Stomach (tissue), 19 donors: Measurements from ENCODE around the gene REXO1. TPM values are rescaled to one million over a fixed set of nuclear protein-coding genes. Genes with fewer than 3 reads are reported as not detected.

ENCODE experiments used
- DNase-seq, 2 donors: peaks; one replicate each; pipeline versions ENCODE4 v3.0.0 to v3.0.0-alpha.2; 2013 to 2019
- H3K27ac ChIP-seq, 5 donors: fragments of 200-600 bp in 4 of 5; sonication (generic) in 4 of 5; one replicate each; pipeline ENCODE4 v1.5.1; 2013 to 2019; ENCODE audit warnings: mild to moderate bottlenecking in 1 of 5, moderate library complexity in 1 of 5
- H3K27me3 ChIP-seq, 3 donors: fragments of 200-600 bp; sonication (generic); one replicate each; pipeline ENCODE4 v1.5.1; 2017 to 2019; ENCODE audit warnings: mixed run types in 1 of 3
- H3K36me3 ChIP-seq, 4 donors: fragments of 200-600 bp; sonication (generic); 1 replicate in 3 of 4; 2 replicates in 1 of 4; pipeline ENCODE4 v1.5.1; 2016 to 2019
- H3K4me1 ChIP-seq, 4 donors: fragments of 200-600 bp; sonication (generic); one replicate each; pipeline ENCODE4 v1.5.1; 2016 to 2019
- H3K4me3 ChIP-seq, 4 donors: fragments of 200-600 bp; sonication (generic) in 3 of 4; one replicate each; pipeline ENCODE4 v1.5.1; 2016 to 2019; ENCODE audit warnings: mild to moderate bottlenecking in 1 of 4
- H3K9me3 ChIP-seq, 4 donors: fragments of 200-600 bp; sonication (generic); one replicate each; pipeline ENCODE4 v1.5.1; 2016 to 2019
- CTCF ChIP-seq, 7 experiments: fragments of 450-650 bp in 4 of 7; fragments of 200-600 bp in 3 of 7; sonication (generic) in 3 of 7; IDR thresholded peaks; one replicate each; pipeline ENCODE4 v1.5.1; 2016 to 2019; ENCODE audit warnings: antibody characterized with exemption in 7 of 7, control low read depth in 2 of 7, mild to moderate bottlenecking in 1 of 7
- EP300 ChIP-seq: sonication (generic); formaldehyde crosslinking; IDR thresholded peaks from one replicate; pipeline ENCODE4 v1.6.1; 2017; ENCODE audit warnings: antibody characterized with exemption
- POLR2A ChIP-seq, 4 donors: fragments of 450-650 bp; IDR thresholded peaks; one replicate each; pipeline ENCODE4 v1.6.1; 2016; ENCODE audit warnings: antibody characterized with exemption in 4 of 4, control low read depth in 2 of 4, mild to moderate bottlenecking in 1 of 4, moderate library complexity in 1 of 4
- POLR2AphosphoS5 ChIP-seq, 3 donors: sonication (generic); formaldehyde crosslinking; IDR thresholded peaks; one replicate each; pipeline ENCODE4 v1.6.1; 2016; ENCODE audit warnings: antibody characterized with exemption in 3 of 3
- WGBS, 5 donors: extraction: QIAGEN DNeasy Blood & Tissue Kit in 3 of 5; methylation state at CpG; one replicate each; pipeline versions ENCODE4 v1.1.5 to v1.1.7; 2013 to 2018; 5-methylcytosine and 5-hydroxymethylcytosine counted together
- intact Hi-C: fragments of 100-400 bp; cut with DNase I; formaldehyde crosslinking; loops from one replicate; pipeline ENCODE4 v1.15.1; 2023; ENCODE audit warnings: low total_unique reads
- long read RNA-seq, 10 donors: transcript quantifications; one replicate each; lab custom pipeline, GENCODE V29; 2026
- polyA plus RNA-seq, 3 donors: library from polyadenylated mRNA; stranded (reverse); fragments of 200-250 nt; gene quantifications; one replicate each; pipeline ENCODE4 v1.2.3, GENCODE V29; 2013
- total RNA-seq, 5 donors: library from RNA; depleted of rRNA; stranded (reverse); fragments of >200 nt; gene quantifications; one replicate each; pipeline versions ENCODE4 v1.1.0 to v1.2.3, GENCODE V29; 2014 to 2016
- donor health status: healthy with polysubstance abuse.
- donor health status: Bipolar disorder and iron deficiency.
- donor health status: healthy.

REXO1 gene
- 100 to 1,000 TPM in 1 of 5 donors, 10 to 100 TPM in 4; 10.1 to 164 (median 25.7) TPM for total RNA-seq
- 10 to 100 TPM; 10.1 to 15.5 (median 15.2) TPM for polyA plus RNA-seq
- long read RNA-seq, donor 1, full-length matches to known transcripts, result 1 of 1 reads
- long read RNA-seq, donor 1, partial matches to known transcripts, result 0 of 1 reads
- long read RNA-seq, donor 1, other reads (novel, unspliced or antisense), result 0 of 1 reads
- long read RNA-seq, donor 2, partial matches to known transcripts, result 6 of 6 reads
- long read RNA-seq, donor 2, other reads (novel, unspliced or antisense), result 0 of 6 reads
- long read RNA-seq, donor 3, result 0 reads
- long read RNA-seq, donor 4, result 0 reads
- long read RNA-seq, donor 5, partial matches to known transcripts, result 9 of 10 reads
- long read RNA-seq, donor 5, other reads (novel, unspliced or antisense), result 0 of 10 reads
- long read RNA-seq, donor 6, full-length matches to known transcripts, result 3 of 27 reads
- long read RNA-seq, donor 6, partial matches to known transcripts, result 24 of 27 reads
- long read RNA-seq, donor 6, other reads (novel, unspliced or antisense), result 0 of 27 reads
- long read RNA-seq, donor 7, result 0 reads
- long read RNA-seq, donor 8, partial matches to known transcripts, result 5 of 5 reads
- long read RNA-seq, donor 8, other reads (novel, unspliced or antisense), result 0 of 5 reads
- long read RNA-seq, donor 9, result 0 reads
- long read RNA-seq, donor 10, result 0 reads

DNA sequence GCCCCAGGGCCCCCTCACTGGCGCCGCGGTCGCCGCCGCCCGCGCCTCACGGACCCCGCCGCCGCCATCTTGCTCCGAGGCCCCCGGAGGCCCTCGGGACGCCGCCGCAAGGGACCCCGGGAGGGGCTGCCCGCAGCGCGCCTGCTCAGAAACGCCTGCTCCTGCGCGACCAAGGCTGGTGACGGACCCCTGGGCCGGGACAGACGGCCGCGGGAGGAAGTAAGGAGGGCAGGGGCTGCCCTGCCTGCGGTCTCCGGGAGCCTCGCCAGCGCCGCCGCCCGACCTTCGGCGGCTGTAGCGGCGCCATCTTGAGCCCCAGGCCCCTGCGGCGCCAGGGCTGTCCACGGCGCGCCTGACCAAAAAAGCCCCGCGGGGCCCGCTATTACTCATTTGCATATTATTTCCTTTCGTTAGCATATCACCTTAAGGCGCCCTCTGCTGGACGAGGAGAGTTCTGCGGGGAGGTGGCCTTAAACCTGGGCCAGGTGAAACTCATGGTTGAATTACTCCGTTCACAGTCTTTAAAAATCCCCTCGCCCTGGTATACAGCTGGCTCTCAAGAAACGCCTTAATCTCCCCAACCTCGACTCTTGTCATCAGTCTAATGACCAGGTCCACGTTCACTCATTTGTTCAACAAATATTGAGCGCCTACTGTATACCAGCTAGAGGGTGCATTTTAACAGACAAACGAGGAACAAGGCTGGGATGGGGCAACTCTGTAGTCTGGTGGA, at the start of gene REXO1:
Gene REXO1 (minus strand): TSS at position 85 of the 733 bp plus-strand sequence. CDS start 125 bp downstream, outside the sequence.
- peaks cover 0 to 17% (median 13%) of the 10 kb centered on the region in 4 donors for H3K36me3 ChIP-seq
- peak within 1 kb of the TSS; percentile 97 to 99 (median 99) for H3K27ac ChIP-seq
- H3K4me3 ChIP-seq, result peak within 1 kb of the TSS; percentile 87 to 100 (median 98)
- intact Hi-C loops, result no loop called here
- H3K9me3 ChIP-seq, result no peaks in the 10 kb centered on the region
- DNase-seq, result peak; percentile 98
- H3K4me1 ChIP-seq, result peaks cover 58 to 75% (median 67%) of the 10 kb centered on the region in 4 donors
- 2 to 11% (median 2%) methylated on average over 15 to 60 of the region's 60 CpGs for WGBS, 5 donors
- peak; percentile 20 to 74 (median 26) for TF ChIP-seq POLR2AphosphoS5 (IDR thresholded peaks at IDR 0.05)
- peak in 5 of 7 experiments; percentile 78 to 95 (median 93) for TF ChIP-seq CTCF (IDR thresholded peaks at IDR 0.05)
- TF ChIP-seq EP300, result no peak
- peaks cover 0 to 10% (median 0%) of the 10 kb centered on the region in 3 donors for H3K27me3 ChIP-seq

DNA sequence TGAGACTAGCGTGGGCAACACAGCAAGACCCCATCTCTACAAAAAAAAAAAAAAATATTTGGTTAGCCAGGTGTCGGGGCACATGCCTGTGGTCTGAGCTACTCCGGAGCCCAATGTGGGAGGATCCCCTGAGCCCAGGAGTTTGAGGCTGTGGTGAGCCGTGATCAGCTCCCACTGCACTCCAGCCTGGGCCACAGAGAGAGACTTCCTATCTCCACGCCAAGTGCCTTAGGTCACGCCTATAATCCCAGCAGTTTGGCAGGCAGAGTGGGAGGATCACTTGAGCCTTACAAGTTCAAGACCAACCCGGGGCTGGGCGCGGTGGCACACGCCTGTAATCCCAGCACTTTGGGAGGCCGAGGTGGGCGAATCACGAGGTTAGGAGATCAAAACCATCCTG, 48.2 kb upstream of the REXO1 start:
- H3K36me3 ChIP-seq, result no peaks in the 10 kb centered on the region
- H3K27me3 ChIP-seq, result no peaks in the 10 kb centered on the region
- no peaks in the 10 kb centered on the region for H3K9me3 ChIP-seq
- intact Hi-C loops, result no loop called here
- peaks cover 3 to 32% (median 18%) of the 10 kb centered on the region in 4 donors for H3K4me1 ChIP-seq
- H3K27ac ChIP-seq, result no peak overlapping the region
- WGBS, 5 donors, result 73 to 86% (median 81%) methylated on average over 13 of the region's 13 CpGs
- TF ChIP-seq POLR2A (IDR thresholded peaks at IDR 0.05) (no peak), CTCF (IDR thresholded peaks at IDR 0.05) (no peak), POLR2AphosphoS5 (IDR thresholded peaks at IDR 0.05) (no peak), EP300 (no peak)
- no peak for DNase-seq
- no peak overlapping the region for H3K4me3 ChIP-seq

- intact Hi-C loops, result no loop called here
- H3K4me1 ChIP-seq, result peaks cover 3 to 32% (median 18%) of the 10 kb centered on the region in 4 donors
- DNase-seq, result no peak
- H3K27me3 ChIP-seq, result no peaks in the 10 kb centered on the region
- no peak overlapping the region for H3K4me3 ChIP-seq
- TF ChIP-seq CTCF (IDR thresholded peaks at IDR 0.05) (no peak), EP300 (no peak), POLR2AphosphoS5 (IDR thresholded peaks at IDR 0.05) (no peak), POLR2A (IDR thresholded peaks at IDR 0.05) (no peak)
- WGBS, 5 donors, result 84 to 87% (median 86%) methylated on average over 17 of the region's 17 CpGs
- no peaks in the 10 kb centered on the region for H3K9me3 ChIP-seq
- no peak overlapping the region for H3K27ac ChIP-seq
- no peaks in the 10 kb centered on the region for H3K36me3 ChIP-seq
Measured at GRCh38 chr19:1893791-1894190, 45.5 kb upstream of the REXO1 start.

GRCh38 chr19:1889907-1890306, 41.6 kb upstream of the REXO1 start:
- intact Hi-C loops, result no loop called here

More at GRCh38 chr19:1889907-1890306, 41.6 kb upstream of the REXO1 start:
- peaks cover 0 to 7% (median 3%) of the 10 kb centered on the region in 4 donors for H3K4me1 ChIP-seq
- DNase-seq, result no peak
- no peaks in the 10 kb centered on the region for H3K9me3 ChIP-seq
- H3K27me3 ChIP-seq, result no peaks in the 10 kb centered on the region
- no peaks in the 10 kb centered on the region for H3K36me3 ChIP-seq
- TF ChIP-seq CTCF (IDR thresholded peaks at IDR 0.05), result no peak
- TF ChIP-seq POLR2AphosphoS5 (IDR thresholded peaks at IDR 0.05), result no peak
- no peak for TF ChIP-seq POLR2A (IDR thresholded peaks at IDR 0.05)
- TF ChIP-seq EP300, result no peak
- WGBS, 5 donors, result 94 to 100% (median 96%) methylated on average over 1 of the region's 1 CpG
- H3K27ac ChIP-seq, result no peak overlapping the region
- H3K4me3 ChIP-seq, result no peak overlapping the region
